ENCODE data around the gene GRK3.
"Not testable (repeated sequence)": the region's sequence is repeated elsewhere in the genome, so short reads cannot be mapped to it uniquely, and the experiment has no call there.

The GRK3 gene

GRCh38 chr22:25552405-25552804, 12.1 kb upstream of the GRK3 start:
- DNase-seq: not testable (repeated sequence)

GRCh38 chr22:25553131-25553530, 11.3 kb upstream of the GRK3 start:
- no peak for DNase-seq

- DNase-seq: no peak
Observed at GRCh38 chr22:25554238-25554671, 10.2 kb upstream of the GRK3 start.

GRCh38 chr22:25554689-25555088, 9.8 kb upstream of the GRK3 start:
- DNase-seq: no peak

GRCh38 chr22:25555586-25555985, 8.9 kb upstream of the GRK3 start:
- no peak for DNase-seq

GRCh38 chr22:25557218-25557617, 7.3 kb upstream of the GRK3 start:
- no peak for DNase-seq

- no peak for DNase-seq
Observed at GRCh38 chr22:25558341-25558740, 6.1 kb upstream of the GRK3 start.

GRCh38 chr22:25559910-25560309, 4.6 kb upstream of the GRK3 start:
- not testable (repeated sequence) for DNase-seq

GRCh38 chr22:25561182-25561581, 3.3 kb upstream of the GRK3 start:
- DNase-seq: not testable (repeated sequence)

GRCh38 chr22:25561927-25562326, 2.5 kb upstream of the GRK3 start:
- not testable (repeated sequence) for DNase-seq

GRCh38 chr22:25562966-25563760, 1.3 kb upstream of the GRK3 start:
- DNase-seq: peak; percentile 44

GRCh38 chr22:25563761-25564319, 635 bp upstream of the GRK3 start:
- DNase-seq: peak; percentile 65

- DNase-seq: peak; percentile 69
Observed at GRCh38 chr22:25564979-25565677, 653 bp downstream of the GRK3 start.

- no peak for DNase-seq
Observed at GRCh38 chr22:25566186-25566897, 1.9 kb downstream of the GRK3 start.

GRCh38 chr22:25566898-25567235, 2.4 kb downstream of the GRK3 start:
- DNase-seq: no peak

GRCh38 chr22:25567251-25567675, 2.8 kb downstream of the GRK3 start:
- no peak for DNase-seq

- not testable (repeated sequence) for DNase-seq
Observed at GRCh38 chr22:25568066-25568465, 3.6 kb downstream of the GRK3 start.

GRCh38 chr22:25569361-25569760, 4.9 kb downstream of the GRK3 start:
- no peak for DNase-seq

GRCh38 chr22:25569983-25570382, 5.5 kb downstream of the GRK3 start:
- no peak for DNase-seq

- DNase-seq: no peak
Observed at GRCh38 chr22:25570486-25570885, 6.0 kb downstream of the GRK3 start.

- DNase-seq: not testable (repeated sequence)
Observed at GRCh38 chr22:25571969-25572707, 7.7 kb downstream of the GRK3 start.

- no peak for DNase-seq
Observed at GRCh38 chr22:25572708-25573171, 8.3 kb downstream of the GRK3 start.
